Neural crest cell (in vitro differentiated cells): Measurements from ENCODE around the gene FASLG. TPM values are rescaled to one million over a fixed set of nuclear protein-coding genes. Genes with fewer than 3 reads are reported as not detected.

Source experiments
- DNase-seq: peaks from one replicate; pipeline ENCODE4 v3.0.0; 2021; ENCODE audit warnings: low read depth, mixed read lengths, low spot score
- H3K27ac Mint-ChIP-seq: one replicate; pipeline ENCODE4 v1.8.0; 2021; ENCODE audit warnings: mild to moderate bottlenecking, mixed read lengths; ENCODE audit not compliant: unreplicated experiment
- H3K27me3 Mint-ChIP-seq: 2 replicates; pipeline ENCODE4 v1.8.0; 2021; ENCODE audit warnings: low read depth, mild to moderate bottlenecking, mixed read lengths
- H3K36me3 Mint-ChIP-seq: 2 replicates; pipeline ENCODE4 v1.8.0; 2021; ENCODE audit warnings: low read depth, mild to moderate bottlenecking, mixed read lengths
- H3K4me1 Mint-ChIP-seq: 2 replicates; pipeline ENCODE4 v1.8.0; 2021; ENCODE audit warnings: mixed read lengths
- H3K4me3 Mint-ChIP-seq: one replicate; pipeline ENCODE4 v1.8.0; 2021; ENCODE audit warnings: mild to moderate bottlenecking, mixed read lengths
- H3K9me3 Mint-ChIP-seq: 2 replicates; pipeline ENCODE4 v1.8.0; 2021; ENCODE audit warnings: mixed read lengths
- total RNA-seq: library from RNA; stranded (reverse); gene quantifications from 2 replicates; pipeline ENCODE4 v1.2.1, GENCODE V29; 2021
- TF ChIP-seq, protein P1 (sequence below): fragments of 200-600 bp; sonication (generic); conservative IDR thresholded peaks from 2 replicates; pipeline ENCODE4 v1.5.0; 2021; ENCODE audit warnings: antibody characterized with exemption, mild to moderate bottlenecking

The FASLG gene
- total RNA-seq, 1 donor from 2014 or later = not detected

DNA sequence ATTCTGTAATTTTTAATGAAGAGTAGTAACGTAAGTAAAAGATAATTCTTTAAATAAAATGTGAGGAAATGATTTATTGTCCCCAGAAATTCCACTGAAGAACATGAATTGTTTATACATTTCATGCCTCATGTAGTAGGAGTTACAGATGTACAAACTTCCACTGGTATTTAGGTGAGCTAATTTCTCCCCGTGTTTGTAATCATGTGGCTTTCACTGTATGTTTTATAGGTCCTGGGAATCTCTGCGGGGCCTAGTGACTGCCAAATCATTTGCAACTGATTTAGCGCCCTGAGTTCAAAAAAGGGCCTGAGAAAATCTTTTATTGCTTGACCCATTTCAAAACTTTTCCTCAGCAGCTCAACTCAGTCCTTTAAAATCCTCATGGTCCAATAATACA lies 30.5 kb upstream of the FASLG start:
- no peak for DNase-seq
- H3K4me3 Mint-ChIP-seq = no peak overlapping the region
- no peak overlapping the region for H3K27ac Mint-ChIP-seq
- H3K27me3 Mint-ChIP-seq = no peaks in the 10 kb centered on the region
- peaks cover 9% of the 10 kb centered on the region for H3K9me3 Mint-ChIP-seq
- TF ChIP-seq, protein P1, sequence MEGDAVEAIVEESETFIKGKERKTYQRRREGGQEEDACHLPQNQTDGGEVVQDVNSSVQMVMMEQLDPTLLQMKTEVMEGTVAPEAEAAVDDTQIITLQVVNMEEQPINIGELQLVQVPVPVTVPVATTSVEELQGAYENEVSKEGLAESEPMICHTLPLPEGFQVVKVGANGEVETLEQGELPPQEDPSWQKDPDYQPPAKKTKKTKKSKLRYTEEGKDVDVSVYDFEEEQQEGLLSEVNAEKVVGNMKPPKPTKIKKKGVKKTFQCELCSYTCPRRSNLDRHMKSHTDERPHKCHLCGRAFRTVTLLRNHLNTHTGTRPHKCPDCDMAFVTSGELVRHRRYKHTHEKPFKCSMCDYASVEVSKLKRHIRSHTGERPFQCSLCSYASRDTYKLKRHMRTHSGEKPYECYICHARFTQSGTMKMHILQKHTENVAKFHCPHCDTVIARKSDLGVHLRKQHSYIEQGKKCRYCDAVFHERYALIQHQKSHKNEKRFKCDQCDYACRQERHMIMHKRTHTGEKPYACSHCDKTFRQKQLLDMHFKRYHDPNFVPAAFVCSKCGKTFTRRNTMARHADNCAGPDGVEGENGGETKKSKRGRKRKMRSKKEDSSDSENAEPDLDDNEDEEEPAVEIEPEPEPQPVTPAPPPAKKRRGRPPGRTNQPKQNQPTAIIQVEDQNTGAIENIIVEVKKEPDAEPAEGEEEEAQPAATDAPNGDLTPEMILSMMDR = no peak
- H3K4me1 Mint-ChIP-seq = no peaks in the 10 kb centered on the region
- H3K36me3 Mint-ChIP-seq = peaks cover 6% of the 10 kb centered on the region

DNA sequence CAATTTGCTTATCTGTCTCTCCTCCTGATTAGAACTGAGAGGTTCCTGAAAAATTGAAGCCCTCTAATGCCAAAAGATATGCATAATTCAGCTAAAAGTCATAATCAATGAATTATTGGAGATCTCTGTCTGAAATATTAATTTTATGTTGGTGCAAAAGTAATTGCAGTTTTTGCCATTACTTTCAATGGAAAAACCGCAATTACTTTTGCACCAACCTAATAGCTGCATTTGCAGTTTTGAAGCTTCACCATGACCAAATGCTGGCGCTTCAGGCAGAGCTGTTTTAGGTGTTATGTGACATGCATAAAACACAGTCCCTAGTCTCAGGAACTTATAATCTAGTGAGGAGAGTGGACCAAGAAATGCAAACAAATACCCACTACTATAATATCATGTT lies 29.7 kb upstream of the FASLG start:
- TF ChIP-seq, protein P1 = no peak
- no peak overlapping the region for H3K4me3 Mint-ChIP-seq
- H3K27me3 Mint-ChIP-seq = no peaks in the 10 kb centered on the region
- no peaks in the 10 kb centered on the region for H3K4me1 Mint-ChIP-seq
- H3K36me3 Mint-ChIP-seq = peaks cover 6% of the 10 kb centered on the region
- H3K9me3 Mint-ChIP-seq = peaks cover 9% of the 10 kb centered on the region
- no peak for DNase-seq
- no peak overlapping the region for H3K27ac Mint-ChIP-seq

DNA sequence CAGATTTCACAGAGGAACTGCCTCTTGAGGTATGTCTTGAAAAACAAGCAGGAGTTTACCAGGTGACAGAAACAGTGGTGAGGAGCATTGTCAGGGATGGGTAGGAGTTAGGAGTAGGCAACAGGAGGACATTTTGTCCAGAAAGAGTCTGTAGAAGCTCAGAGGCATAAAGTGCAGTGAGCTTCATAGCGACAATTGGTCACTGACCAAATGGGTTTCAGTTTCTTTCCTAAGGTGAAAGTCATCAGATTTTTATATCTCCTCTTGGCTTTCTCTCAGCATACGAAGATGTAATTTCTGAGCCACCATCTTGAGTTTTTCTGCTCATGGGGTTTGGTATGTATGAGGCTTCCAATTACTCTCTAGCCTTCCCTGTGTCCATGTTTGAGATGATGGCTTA lies 29.3 kb upstream of the FASLG start:
- Mint-ChIP-seq H3K9me3 (peaks cover 9% of the 10 kb centered on the region), H3K36me3 (peaks cover 6% of the 10 kb centered on the region), H3K27ac (no peak overlapping the region)

DNA sequence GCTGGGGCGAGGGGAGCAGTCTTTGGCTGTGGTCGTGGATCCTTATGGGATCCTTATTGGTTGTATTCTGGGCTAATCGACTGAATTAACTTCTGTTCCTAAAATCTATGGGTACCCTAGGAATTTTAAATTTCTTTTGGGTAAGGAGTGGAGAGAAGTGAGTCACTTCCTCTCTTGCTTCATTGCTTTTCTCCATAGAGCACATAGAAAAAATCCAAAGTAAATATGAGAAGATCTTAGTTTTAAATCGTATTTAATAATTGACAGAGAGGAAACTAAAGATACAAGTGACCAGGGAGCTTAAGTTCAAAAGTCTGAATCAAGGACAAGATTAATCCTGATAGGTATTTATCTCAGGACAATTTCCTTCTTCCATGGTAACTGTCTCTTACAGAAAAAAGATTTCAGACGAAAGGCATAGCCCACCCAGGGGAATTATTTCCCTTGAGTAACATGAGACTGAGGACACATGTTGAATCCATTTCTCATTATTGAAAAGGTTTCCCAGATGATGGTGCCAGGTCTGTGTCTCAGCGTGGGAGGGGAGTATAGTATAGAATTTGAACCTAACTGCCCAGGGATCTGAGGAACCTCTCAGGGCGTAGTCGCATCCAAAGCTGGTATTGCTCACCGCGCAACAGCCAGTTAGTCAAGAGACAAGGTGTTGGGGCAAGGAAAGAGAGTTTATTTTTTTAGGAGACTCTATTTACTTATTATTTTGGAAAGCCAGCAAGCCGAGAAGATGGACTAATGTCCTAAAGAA lies 28.7 kb upstream of the FASLG start:
- TF ChIP-seq, protein P1 = no peak

More for the DNA sequence above, 29.3 kb upstream of the FASLG start:
- H3K27me3 Mint-ChIP-seq = no peaks in the 10 kb centered on the region
- no peaks in the 10 kb centered on the region for H3K4me1 Mint-ChIP-seq
- no peak overlapping the region for H3K4me3 Mint-ChIP-seq
- TF ChIP-seq, protein P1 = no peak
- DNase-seq = no peak

DNA sequence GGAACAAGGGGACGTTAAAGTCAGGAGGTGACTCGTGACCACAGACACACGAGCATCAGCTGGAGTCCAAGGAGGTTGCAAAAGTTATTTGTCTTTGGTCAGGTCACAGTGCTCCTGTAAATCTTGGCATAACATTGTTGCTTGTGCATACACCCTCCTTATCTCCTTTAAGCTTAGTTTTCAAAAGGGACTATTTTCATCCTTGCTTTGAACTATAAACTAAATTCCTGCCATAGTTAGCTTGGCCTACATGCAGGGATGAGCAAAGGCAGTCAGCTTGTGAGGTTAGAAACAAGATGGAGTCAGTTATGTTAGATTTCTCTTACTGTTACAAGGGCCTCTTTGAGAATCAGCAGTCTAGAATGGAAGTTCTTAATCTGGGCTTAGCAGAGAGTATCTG lies 28.0 kb upstream of the FASLG start:
- Mint-ChIP-seq H3K36me3 (peaks cover 6% of the 10 kb centered on the region), H3K27ac (no peak overlapping the region), H3K4me1 (no peaks in the 10 kb centered on the region), H3K9me3 (peaks cover 9% of the 10 kb centered on the region), H3K4me3 (no peak overlapping the region), H3K27me3 (no peaks in the 10 kb centered on the region)
- no peak for DNase-seq
- TF ChIP-seq, protein P1 = no peak

More for the DNA sequence above, 28.7 kb upstream of the FASLG start:
- H3K27ac Mint-ChIP-seq = no peak overlapping the region
- H3K4me3 Mint-ChIP-seq = no peak overlapping the region
- H3K27me3 Mint-ChIP-seq = no peaks in the 10 kb centered on the region
- H3K36me3 Mint-ChIP-seq = peaks cover 6% of the 10 kb centered on the region
- no peak for DNase-seq
- no peaks in the 10 kb centered on the region for H3K4me1 Mint-ChIP-seq
- peaks cover 9% of the 10 kb centered on the region for H3K9me3 Mint-ChIP-seq
